Measurements from ENCODE around the gene SMDT1.
"Not testable (repeated sequence)": the region's sequence is repeated elsewhere in the genome, so short reads cannot be mapped to it uniquely, and the experiment has no call there.

GRCh38 chr22:42071508-42071907 lies 8.0 kb upstream of the SMDT1 start:
- TF ChIP-seq EZH2 (IDR thresholded peaks at IDR 0.05; ENCODE audit: low read length, unreplicated experiment); CTCF (conservative IDR thresholded peaks at IDR 0.05; ENCODE audit: low read depth, low read length): not testable (repeated sequence)

All from PC-3 (cell line).